ENCODE measurements around the gene GAL.

DNA sequence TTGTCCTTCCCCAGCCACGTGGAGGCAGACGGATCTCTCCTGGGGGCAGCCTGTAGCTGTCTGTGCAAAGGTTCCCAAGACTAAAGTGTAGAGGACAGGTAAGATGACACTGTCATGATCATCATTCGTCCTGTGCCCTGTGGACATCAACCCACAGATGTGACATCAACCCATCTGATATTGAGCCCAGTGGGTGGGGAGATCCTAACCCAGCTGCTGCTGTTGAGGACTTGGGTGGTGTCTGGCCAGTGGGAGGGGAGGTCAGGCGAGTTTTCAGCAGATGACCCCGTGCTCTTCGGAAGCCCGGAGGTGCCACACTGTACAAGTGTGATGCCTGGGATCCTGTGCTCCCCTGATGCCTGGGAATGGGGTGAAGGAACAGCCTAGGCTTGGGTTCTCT, 1.2 kb upstream of the GAL start:
- TF ChIP-seq, protein P1, sequence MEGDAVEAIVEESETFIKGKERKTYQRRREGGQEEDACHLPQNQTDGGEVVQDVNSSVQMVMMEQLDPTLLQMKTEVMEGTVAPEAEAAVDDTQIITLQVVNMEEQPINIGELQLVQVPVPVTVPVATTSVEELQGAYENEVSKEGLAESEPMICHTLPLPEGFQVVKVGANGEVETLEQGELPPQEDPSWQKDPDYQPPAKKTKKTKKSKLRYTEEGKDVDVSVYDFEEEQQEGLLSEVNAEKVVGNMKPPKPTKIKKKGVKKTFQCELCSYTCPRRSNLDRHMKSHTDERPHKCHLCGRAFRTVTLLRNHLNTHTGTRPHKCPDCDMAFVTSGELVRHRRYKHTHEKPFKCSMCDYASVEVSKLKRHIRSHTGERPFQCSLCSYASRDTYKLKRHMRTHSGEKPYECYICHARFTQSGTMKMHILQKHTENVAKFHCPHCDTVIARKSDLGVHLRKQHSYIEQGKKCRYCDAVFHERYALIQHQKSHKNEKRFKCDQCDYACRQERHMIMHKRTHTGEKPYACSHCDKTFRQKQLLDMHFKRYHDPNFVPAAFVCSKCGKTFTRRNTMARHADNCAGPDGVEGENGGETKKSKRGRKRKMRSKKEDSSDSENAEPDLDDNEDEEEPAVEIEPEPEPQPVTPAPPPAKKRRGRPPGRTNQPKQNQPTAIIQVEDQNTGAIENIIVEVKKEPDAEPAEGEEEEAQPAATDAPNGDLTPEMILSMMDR (IDR thresholded peaks at IDR 0.05; ENCODE audit: insufficient read depth, low read depth, low read length), result no peak
- TF ChIP-seq EZH2 (IDR thresholded peaks at IDR 0.05; ENCODE audit: insufficient read depth, low read length), result no peak
